K562 (cell line): Measurements from ENCODE around the gene PRSS12. TPM values are rescaled to one million over a fixed set of nuclear protein-coding genes. Genes with fewer than 3 reads are reported as not detected.

ENCODE experiments used
- ATAC-seq: fragments of 200-7000 bp; cut with Tn5 transposase; 3 replicates; pipeline ENCODE4 v1.9.1; 2020; ENCODE audit warnings: moderate library complexity
- BruUV-seq: library from RNA; stranded (reverse); fragments of 400-500 nt; replicated peaks from 2 replicates; lab custom pipeline; 2021; lab: Mats Ljungman, UMichigan
- CTCF ChIA-PET: fragments of 300-600 bp; formaldehyde crosslinking; extraction: SDS; loops from one replicate; lab custom pipeline; 2021; ENCODE audit warnings: low intra/inter-chr PET ratio; lab: Yijun Ruan, JAX
- POLR2A ChIA-PET: fragments of 300-600, 350-650 bp; sonication (Branson Sonifier 250); formaldehyde crosslinking; extraction: SDS; loops from one replicate; lab custom pipeline; 2021; ENCODE audit warnings: antibody characterized with exemption, inconsistent platforms; lab: Yijun Ruan, JAX
- DNase-seq, 4 experiments: peaks; one replicate each; pipeline versions ENCODE4 v3.0.0 to v3.0.0-alpha.2; 2011 to 2018; ENCODE audit warnings: low spot score in 3 of 4, mixed read lengths in 3 of 4; ENCODE audit errors: extremely low read depth in 1 of 4
- FAIRE-seq: peaks from 2 replicates; lab custom pipeline; 2011; peaks lifted over from hg19 to GRCh38; lab: Jason Lieb, UNC
- H2AFZ ChIP-seq: 2 replicates; pipeline ENCODE4 v1.6.0; 2011; ENCODE audit warnings: low read depth, low read length, control low read depth, inconsistent platforms
- H3K27ac ChIP-seq: fragments of 200-600 bp; 3 replicates; pipeline ENCODE4 v1.8.0; 2011; ENCODE audit warnings: low read depth, mild to moderate bottlenecking, control low read depth, inconsistent platforms, low read length, moderate library complexity, mixed read lengths; ENCODE audit errors: extremely low read depth
- H3K27me3 ChIP-seq, 2 experiments: fragments of 300-600 bp in 1 of 2; 2 replicates in 1 of 2; 3 replicates in 1 of 2; pipeline versions ENCODE4 v1.6.0 to v1.8.0; 2011; ENCODE audit warnings: inconsistent platforms in 2 of 2, low read length in 2 of 2, mild to moderate bottlenecking in 1 of 2, mixed read lengths in 1 of 2, moderate library complexity in 1 of 2; ENCODE audit not compliant: control insufficient read depth in 2 of 2, insufficient read depth in 2 of 2
- H3K36me3 ChIP-seq: fragments of 300-600 bp; 3 replicates; pipeline ENCODE4 v1.8.0; 2011; ENCODE audit warnings: mild to moderate bottlenecking, low read length, inconsistent platforms; ENCODE audit not compliant: control insufficient read depth, insufficient read depth
- H3K4me1 ChIP-seq, 2 experiments: fragments of 200-600 bp in 1 of 2; replicated peaks in 1 of 2; 2 replicates in 1 of 2; 3 replicates in 1 of 2; pipeline versions ENCODE4 v1.5.1 to v1.8.0; 2011; ENCODE audit warnings: inconsistent platforms in 2 of 2, low read length in 2 of 2, mild to moderate bottlenecking in 1 of 2, mixed read lengths in 1 of 2, moderate library complexity in 1 of 2; ENCODE audit not compliant: control insufficient read depth in 2 of 2, insufficient read depth in 2 of 2
- H3K4me2 ChIP-seq: 2 replicates; pipeline ENCODE4 v1.6.1; 2011; ENCODE audit warnings: low read length, control low read depth, inconsistent platforms, mixed read lengths; ENCODE audit not compliant: insufficient read depth
- H3K4me3 ChIP-seq: fragments of 200-600 bp; sonication (generic), shearing (Covaris generic); 2 replicates; pipeline ENCODE4 v1.5.1; 2016; ENCODE audit warnings: control low read depth, inconsistent platforms
- H3K79me2 ChIP-seq: fragments of 200-600 bp; 3 replicates; pipeline ENCODE4 v1.8.0; 2011; ENCODE audit warnings: low read length, inconsistent platforms; ENCODE audit not compliant: control insufficient read depth, insufficient read depth
- H3K9ac ChIP-seq, 2 experiments: 2 replicates each; pipeline versions ENCODE4 v1.6.0 to v1.6.1; 2011; ENCODE audit warnings: low read depth in 2 of 2, low read length in 2 of 2, control low read depth in 1 of 2, inconsistent platforms in 1 of 2, mild to moderate bottlenecking in 1 of 2, mixed read lengths in 1 of 2; ENCODE audit not compliant: insufficient read depth in 1 of 2
- H3K9me1 ChIP-seq: one replicate; pipeline ENCODE4 v1.6.0; 2011; ENCODE audit warnings: inconsistent platforms, mild to moderate bottlenecking, low read length, moderate library complexity; ENCODE audit not compliant: control insufficient read depth, insufficient read depth
- H3K9me3 ChIP-seq: replicated peaks from 2 replicates; pipeline ENCODE4 v1.5.1; 2011; ENCODE audit warnings: low read depth, low read length, inconsistent platforms; ENCODE audit not compliant: control insufficient read depth, insufficient read depth
- H4K20me1 ChIP-seq: replicated peaks from 2 replicates; pipeline ENCODE4 v1.6.1; 2011; ENCODE audit warnings: low read length, inconsistent platforms, mixed read lengths; ENCODE audit not compliant: control insufficient read depth, insufficient read depth
- CBX2 ChIP-seq: fragments of 200-600 bp; sonication (generic); IDR thresholded peaks from one replicate; pipeline ENCODE4 v1.6.1; 2012; ENCODE audit warnings: mild to moderate bottlenecking, low read length, inconsistent platforms; ENCODE audit not compliant: insufficient read depth, poor library complexity, severe bottlenecking
- FOS ChIP-seq: IDR thresholded peaks from 3 replicates; pipeline ENCODE4 v1.6.1; 2011; ENCODE audit not compliant: insufficient read length; ENCODE audit errors: extremely low read depth
- KAT8 ChIP-seq: fragments of 450-650 bp; IDR thresholded peaks from 2 replicates; pipeline ENCODE4 v1.6.1; 2016; ENCODE audit warnings: low read depth, mild to moderate bottlenecking
- MAZ ChIP-seq, 2 experiments: fragments of 450-650 bp in 1 of 2; sonication (generic) in 1 of 2; formaldehyde crosslinking; IDR thresholded peaks in 1 of 2; conservative IDR thresholded peaks in 1 of 2; 2 replicates each; pipeline versions ENCODE4 v1.4.0 to v1.5.0; 2020; ENCODE audit warnings: mild to moderate bottlenecking in 1 of 2, missing genetic modification reagents in 1 of 2
- ZNF354B ChIP-seq: fragments of 250-450 bp; sonication (Bioruptor Pico); IDR thresholded peaks from 2 replicates; pipeline ENCODE4 v1.4.0; 2020
- ZNF695 ChIP-seq: fragments of 450-650 bp; formaldehyde crosslinking; IDR thresholded peaks from 2 replicates; pipeline ENCODE4 v1.4.0; 2020; ENCODE audit warnings: mild to moderate bottlenecking, moderate library complexity
- WGBS: fragments of 100-300 bp; shearing (Covaris generic); methylation state at CpG from one replicate; pipeline ENCODE4 v1.1.6; 2016; ENCODE audit warnings: low coverage, mixed read lengths; ENCODE audit not compliant: insufficient coverage; ENCODE audit errors: missing lambda C conversion rate; 5-methylcytosine and 5-hydroxymethylcytosine counted together
- in situ Hi-C: fragments of 300-500 bp; cut with MboI; formaldehyde crosslinking; loops from 4 replicates; pipeline ENCODE4 v1.15.0; 2018; ENCODE audit warnings: inconsistent platforms, mixed read lengths
- intact Hi-C: fragments of 100-400 bp; cut with micrococcal nuclease; formaldehyde crosslinking; loops from 2 replicates; pipeline ENCODE4 v1.14.2; 2022
- polyA plus RNA-seq, 8 experiments: library from polyadenylated mRNA; depleted of rRNA in 4 of 8; stranded (reverse) in 5 of 8; unstranded in 3 of 8; fragments of >200 nt; fragmentation: Nextera tagmentation in 2 of 8; fragmentation: Illumina TruSeq in 1 of 8; extraction: Ambion mirVana in 2 of 8; extraction: Trizol in 1 of 8; gene quantifications; 2 replicates each; pipeline versions ENCODE4 v1.2.1 to v1.2.3, GENCODE V29; 2011 to 2014; ENCODE audit warnings: inconsistent platforms in 1 of 8, missing spikeins in 1 of 8
- total RNA-seq, 7 experiments: library from RNA; depleted of rRNA in 6 of 7; stranded (reverse); fragments of >200 nt in 6 of 7; fragmentation: Illumina TruSeq in 2 of 7; extraction: Trizol in 2 of 7; gene quantifications; 2 replicates each; pipeline versions ENCODE4 v1.2.1 to v1.2.3, GENCODE V29; 2011 to 2021; ENCODE audit warnings: low replicate concordance in 1 of 7
- TF ChIP-seq, protein P1 (sequence below), 2 experiments: fragments of 150-350 bp in 1 of 2; IDR thresholded peaks; 2 replicates each; pipeline ENCODE4 v1.6.1; 2012 to 2016; ENCODE audit warnings: low read depth in 2 of 2, low read length in 2 of 2, mild to moderate bottlenecking in 1 of 2, moderate library complexity in 1 of 2

Gene PRSS12
- total and polyA plus RNA-seq, 9 of the 15 experiments (the other 6 are each of a cell fraction or from before 2014, with no cell fraction given), result 0.06 to 0.11 (median 0.09) TPM; not detected in 6

- in situ Hi-C loops, result loop anchor here (25.0 kb wide), 1 partner anchor 391 kb away; the partner anchor contains the start of gene METTL14
These were observed 56.1 kb downstream of the PRSS12 start for GRCh38 chr4:118296729-118297128.

More at GRCh38 chr4:118296729-118297128, 56.1 kb downstream of the PRSS12 start:
- Histone ChIP-seq H3K9me1 (no peaks in the 10 kb centered on the region), H3K4me1 (no peaks in the 10 kb centered on the region), H2AFZ (no peak overlapping the region), H3K9ac (no peak overlapping the region), H3K9me3 (no peaks in the 10 kb centered on the region), H3K4me2 (no peak overlapping the region), H3K4me3 (no peak overlapping the region), H4K20me1 (no peaks in the 10 kb centered on the region), H3K36me3 (no peaks in the 10 kb centered on the region), H3K27ac (no peak overlapping the region), H3K79me2 (no peaks in the 10 kb centered on the region), H3K27me3 (no peaks in the 10 kb centered on the region; a peak in 1 of 5 replicates)
- POLR2A ChIA-PET, result no interaction called here
- BruUV-seq, result no TSS peak
- no peak for TF ChIP-seq KAT8
- no peak for TF ChIP-seq ZNF695 (CRISPR knock-in tag)
- no peak for TF ChIP-seq MAZ (CRISPR knock-in tag; conservative IDR thresholded peaks at IDR 0.05 in 1 of 2, IDR thresholded peaks at IDR 0.05 in 1 of 2)
- TF ChIP-seq CBX2, result no peak
- TF ChIP-seq ZNF354B, result no peak
- no peak for TF ChIP-seq FOS
- TF ChIP-seq, protein P1, sequence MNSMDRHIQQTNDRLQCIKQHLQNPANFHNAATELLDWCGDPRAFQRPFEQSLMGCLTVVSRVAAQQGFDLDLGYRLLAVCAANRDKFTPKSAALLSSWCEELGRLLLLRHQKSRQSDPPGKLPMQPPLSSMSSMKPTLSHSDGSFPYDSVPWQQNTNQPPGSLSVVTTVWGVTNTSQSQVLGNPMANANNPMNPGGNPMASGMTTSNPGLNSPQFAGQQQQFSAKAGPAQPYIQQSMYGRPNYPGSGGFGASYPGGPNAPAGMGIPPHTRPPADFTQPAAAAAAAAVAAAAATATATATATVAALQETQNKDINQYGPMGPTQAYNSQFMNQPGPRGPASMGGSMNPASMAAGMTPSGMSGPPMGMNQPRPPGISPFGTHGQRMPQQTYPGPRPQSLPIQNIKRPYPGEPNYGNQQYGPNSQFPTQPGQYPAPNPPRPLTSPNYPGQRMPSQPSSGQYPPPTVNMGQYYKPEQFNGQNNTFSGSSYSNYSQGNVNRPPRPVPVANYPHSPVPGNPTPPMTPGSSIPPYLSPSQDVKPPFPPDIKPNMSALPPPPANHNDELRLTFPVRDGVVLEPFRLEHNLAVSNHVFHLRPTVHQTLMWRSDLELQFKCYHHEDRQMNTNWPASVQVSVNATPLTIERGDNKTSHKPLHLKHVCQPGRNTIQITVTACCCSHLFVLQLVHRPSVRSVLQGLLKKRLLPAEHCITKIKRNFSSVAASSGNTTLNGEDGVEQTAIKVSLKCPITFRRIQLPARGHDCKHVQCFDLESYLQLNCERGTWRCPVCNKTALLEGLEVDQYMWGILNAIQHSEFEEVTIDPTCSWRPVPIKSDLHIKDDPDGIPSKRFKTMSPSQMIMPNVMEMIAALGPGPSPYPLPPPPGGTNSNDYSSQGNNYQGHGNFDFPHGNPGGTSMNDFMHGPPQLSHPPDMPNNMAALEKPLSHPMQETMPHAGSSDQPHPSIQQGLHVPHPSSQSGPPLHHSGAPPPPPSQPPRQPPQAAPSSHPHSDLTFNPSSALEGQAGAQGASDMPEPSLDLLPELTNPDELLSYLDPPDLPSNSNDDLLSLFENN (IDR thresholded peaks at IDR 0.05; ENCODE audit: low read depth in 2 of 2, low read length in 2 of 2), result no peak
- no peak for FAIRE-seq
- CTCF ChIA-PET, result no interaction called here
- WGBS, result 0% methylated on average over 1 of the region's 1 CpG
- no peak for DNase-seq
- intact Hi-C loops, result no loop called here
- no peak for ATAC-seq
